Measurements from ENCODE around the gene MPZ.

The MPZ gene

GRCh38 chr1:161297415-161297814 lies 12.4 kb downstream of the MPZ start:
- TF ChIP-seq OSR1 (CRISPR knock-in tag; IDR thresholded peaks at IDR 0.05) (no peak), RARB (CRISPR knock-in tag; IDR thresholded peaks at IDR 0.05) (no peak), SNAI2 (CRISPR knock-in tag; IDR thresholded peaks at IDR 0.05) (no peak), ARNTL (CRISPR knock-in tag; IDR thresholded peaks at IDR 0.05; ENCODE audit: borderline replicate concordance, low read depth) (no peak)
- no peak for ATAC-seq

- no peak for ATAC-seq
- no peak for TF ChIP-seq ESRRG (CRISPR knock-in tag; IDR thresholded peaks at IDR 0.05)
- no peak for TF ChIP-seq RARB (CRISPR knock-in tag; IDR thresholded peaks at IDR 0.05)
- no peak for TF ChIP-seq CSDC2 (CRISPR knock-in tag; IDR thresholded peaks at IDR 0.05)
- TF ChIP-seq ZFP3 (CRISPR knock-in tag; IDR thresholded peaks at IDR 0.05) = no peak
- no peak for TF ChIP-seq TCF4 (CRISPR knock-in tag; IDR thresholded peaks at IDR 0.05; ENCODE audit: borderline replicate concordance)
- TF ChIP-seq, protein P1, sequence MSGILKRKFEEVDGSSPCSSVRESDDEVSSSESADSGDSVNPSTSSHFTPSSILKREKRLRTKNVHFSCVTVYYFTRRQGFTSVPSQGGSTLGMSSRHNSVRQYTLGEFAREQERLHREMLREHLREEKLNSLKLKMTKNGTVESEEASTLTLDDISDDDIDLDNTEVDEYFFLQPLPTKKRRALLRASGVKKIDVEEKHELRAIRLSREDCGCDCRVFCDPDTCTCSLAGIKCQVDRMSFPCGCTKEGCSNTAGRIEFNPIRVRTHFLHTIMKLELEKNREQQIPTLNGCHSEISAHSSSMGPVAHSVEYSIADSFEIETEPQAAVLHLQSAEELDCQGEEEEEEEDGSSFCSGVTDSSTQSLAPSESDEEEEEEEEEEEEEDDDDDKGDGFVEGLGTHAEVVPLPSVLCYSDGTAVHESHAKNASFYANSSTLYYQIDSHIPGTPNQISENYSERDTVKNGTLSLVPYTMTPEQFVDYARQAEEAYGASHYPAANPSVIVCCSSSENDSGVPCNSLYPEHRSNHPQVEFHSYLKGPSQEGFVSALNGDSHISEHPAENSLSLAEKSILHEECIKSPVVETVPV (CRISPR knock-in tag; IDR thresholded peaks at IDR 0.05) = no peak
- TF ChIP-seq, protein P2, sequence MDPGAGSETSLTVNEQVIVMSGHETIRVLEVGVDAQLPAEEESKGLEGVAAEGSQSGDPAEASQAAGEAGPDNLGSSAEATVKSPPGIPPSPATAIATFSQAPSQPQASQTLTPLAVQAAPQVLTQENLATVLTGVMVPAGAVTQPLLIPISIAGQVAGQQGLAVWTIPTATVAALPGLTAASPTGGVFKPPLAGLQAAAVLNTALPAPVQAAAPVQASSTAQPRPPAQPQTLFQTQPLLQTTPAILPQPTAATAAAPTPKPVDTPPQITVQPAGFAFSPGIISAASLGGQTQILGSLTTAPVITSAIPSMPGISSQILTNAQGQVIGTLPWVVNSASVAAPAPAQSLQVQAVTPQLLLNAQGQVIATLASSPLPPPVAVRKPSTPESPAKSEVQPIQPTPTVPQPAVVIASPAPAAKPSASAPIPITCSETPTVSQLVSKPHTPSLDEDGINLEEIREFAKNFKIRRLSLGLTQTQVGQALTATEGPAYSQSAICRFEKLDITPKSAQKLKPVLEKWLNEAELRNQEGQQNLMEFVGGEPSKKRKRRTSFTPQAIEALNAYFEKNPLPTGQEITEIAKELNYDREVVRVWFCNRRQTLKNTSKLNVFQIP (CRISPR knock-in tag; IDR thresholded peaks at IDR 0.05; ENCODE audit: borderline replicate concordance, low read depth) = no peak
- no peak for TF ChIP-seq BACH2 (CRISPR knock-in tag; IDR thresholded peaks at IDR 0.05; ENCODE audit: borderline replicate concordance)
These were observed 19.0 kb downstream of the MPZ start for GRCh38 chr1:161290779-161291178.

DNA sequence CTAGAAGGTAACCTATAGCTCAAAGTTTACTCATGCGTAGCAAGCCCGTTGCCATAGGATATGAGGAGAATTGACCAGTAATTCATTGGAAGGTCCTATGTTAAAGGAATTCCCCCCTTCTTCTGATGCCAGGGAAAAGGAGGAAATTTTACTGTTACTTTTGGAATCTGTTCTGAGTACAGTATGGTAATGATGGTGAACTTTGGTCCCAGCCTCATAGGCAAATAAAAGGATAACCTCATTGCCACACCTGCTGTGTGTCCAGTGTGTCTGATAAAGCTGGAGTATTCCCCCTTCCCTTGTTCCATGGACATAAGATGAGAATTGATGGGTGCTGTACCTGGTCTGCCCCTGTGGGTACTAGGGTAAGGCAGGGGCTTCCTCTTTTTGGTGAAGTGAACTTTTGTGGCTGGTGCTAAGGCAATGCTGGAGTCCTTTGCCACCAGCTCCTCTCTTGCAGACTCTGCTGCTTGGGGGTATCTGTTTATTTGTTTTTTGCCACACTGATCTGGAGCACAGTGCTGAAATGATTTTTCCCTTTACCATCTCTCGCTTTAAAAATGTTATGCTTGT lies 22.2 kb downstream of the MPZ start:
- TF ChIP-seq TSHZ2 (CRISPR knock-in tag; IDR thresholded peaks at IDR 0.05) = no peak
- TF ChIP-seq, protein P3, sequence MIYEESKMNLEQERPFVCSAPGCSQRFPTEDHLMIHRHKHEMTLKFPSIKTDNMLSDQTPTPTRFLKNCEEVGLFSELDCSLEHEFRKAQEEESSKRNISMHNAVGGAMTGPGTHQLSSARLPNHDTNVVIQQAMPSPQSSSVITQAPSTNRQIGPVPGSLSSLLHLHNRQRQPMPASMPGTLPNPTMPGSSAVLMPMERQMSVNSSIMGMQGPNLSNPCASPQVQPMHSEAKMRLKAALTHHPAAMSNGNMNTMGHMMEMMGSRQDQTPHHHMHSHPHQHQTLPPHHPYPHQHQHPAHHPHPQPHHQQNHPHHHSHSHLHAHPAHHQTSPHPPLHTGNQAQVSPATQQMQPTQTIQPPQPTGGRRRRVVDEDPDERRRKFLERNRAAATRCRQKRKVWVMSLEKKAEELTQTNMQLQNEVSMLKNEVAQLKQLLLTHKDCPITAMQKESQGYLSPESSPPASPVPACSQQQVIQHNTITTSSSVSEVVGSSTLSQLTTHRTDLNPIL (CRISPR knock-in tag; IDR thresholded peaks at IDR 0.05; ENCODE audit: low read depth) = no peak
- TF ChIP-seq, protein P1 (CRISPR knock-in tag; IDR thresholded peaks at IDR 0.05) = no peak
- no peak for TF ChIP-seq ZNF70 (CRISPR knock-in tag; IDR thresholded peaks at IDR 0.05)
- no peak for TF ChIP-seq SNAI2 (CRISPR knock-in tag; IDR thresholded peaks at IDR 0.05)
- TF ChIP-seq ESRRG (CRISPR knock-in tag; IDR thresholded peaks at IDR 0.05) = no peak
- no peak for TF ChIP-seq PPARA (CRISPR knock-in tag; IDR thresholded peaks at IDR 0.05; ENCODE audit: borderline replicate concordance)
- TF ChIP-seq TCF4 (CRISPR knock-in tag; IDR thresholded peaks at IDR 0.05; ENCODE audit: borderline replicate concordance) = no peak
- no peak for TF ChIP-seq ARNTL (CRISPR knock-in tag; IDR thresholded peaks at IDR 0.05; ENCODE audit: borderline replicate concordance, low read depth)
- no peak for TF ChIP-seq TOX (CRISPR knock-in tag; IDR thresholded peaks at IDR 0.05; ENCODE audit: borderline replicate concordance)
- no peak for TF ChIP-seq ZC3H10 (CRISPR knock-in tag; IDR thresholded peaks at IDR 0.05)
- TF ChIP-seq RARB (CRISPR knock-in tag; IDR thresholded peaks at IDR 0.05) = no peak
- no peak for TF ChIP-seq BACH2 (CRISPR knock-in tag; IDR thresholded peaks at IDR 0.05; ENCODE audit: borderline replicate concordance)
- TF ChIP-seq ZFP3 (CRISPR knock-in tag; IDR thresholded peaks at IDR 0.05) = no peak
- TF ChIP-seq CSDC2 (CRISPR knock-in tag; IDR thresholded peaks at IDR 0.05) = no peak
- no peak for TF ChIP-seq ISL1 (CRISPR knock-in tag; IDR thresholded peaks at IDR 0.05)
- no peak for TF ChIP-seq OSR1 (CRISPR knock-in tag; IDR thresholded peaks at IDR 0.05)
- TF ChIP-seq, protein P2 (CRISPR knock-in tag; IDR thresholded peaks at IDR 0.05; ENCODE audit: borderline replicate concordance, low read depth) = no peak
- TF ChIP-seq PATZ1 (CRISPR knock-in tag; IDR thresholded peaks at IDR 0.05; ENCODE audit: borderline replicate concordance) = no peak
- TF ChIP-seq GLIS3 (CRISPR knock-in tag; IDR thresholded peaks at IDR 0.05) = no peak
- no peak for ATAC-seq

Measured in SK-N-SH treated with all-trans-retinoic acid at 6 μM for 48 hours (cell line).